Measurements from ENCODE around the gene CDC73.
A peak's percentile ranks its signal among the peaks of the same experiment; 100 is the strongest.

The CDC73 gene

DNA sequence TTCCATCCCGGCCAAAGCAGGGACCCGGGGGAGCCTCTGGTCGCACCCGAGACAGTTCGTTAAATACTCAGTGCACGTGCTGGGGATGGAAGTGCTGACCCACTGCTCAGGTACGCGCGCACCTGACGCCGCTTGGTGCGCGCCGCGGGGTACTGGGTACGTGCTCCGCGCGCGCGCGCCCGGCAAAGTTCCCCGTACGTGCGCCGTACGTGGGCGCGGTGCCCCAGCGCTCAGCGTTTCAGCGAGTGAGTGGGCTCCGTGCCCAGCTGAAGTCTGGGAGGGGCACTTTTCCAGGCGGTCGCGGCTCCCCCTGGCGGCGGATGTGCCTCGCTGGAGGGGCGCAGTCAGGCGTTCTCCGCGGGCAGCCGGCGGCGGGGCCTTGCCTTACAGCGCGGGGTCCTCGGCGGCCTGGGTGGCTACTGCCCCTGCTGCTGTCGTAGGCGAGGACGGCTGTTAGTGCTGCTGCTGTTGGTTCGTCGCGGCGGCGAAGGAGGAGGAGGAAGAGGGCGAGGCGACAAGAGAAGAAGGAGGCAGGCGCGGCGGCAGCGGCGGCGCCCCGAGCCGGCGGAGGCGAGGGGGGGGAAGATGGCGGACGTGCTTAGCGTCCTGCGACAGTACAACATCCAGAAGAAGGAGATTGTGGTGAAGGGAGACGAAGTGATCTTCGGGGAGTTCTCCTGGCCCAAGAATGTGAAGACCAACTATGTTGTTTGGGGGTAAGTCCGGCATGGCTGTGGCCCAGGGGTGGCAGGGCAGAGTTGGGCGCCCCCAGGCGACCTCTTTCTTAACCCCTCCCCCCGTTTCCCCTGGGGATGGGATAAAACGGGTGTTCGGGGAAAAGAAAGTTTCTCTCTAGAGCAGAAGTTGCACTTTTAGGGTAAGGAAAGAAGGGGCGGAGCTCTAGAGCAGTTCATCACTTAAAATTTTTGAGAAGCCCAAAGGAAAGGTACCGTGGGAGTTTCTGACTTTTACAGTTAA lies at the start of gene CDC73:
TSS of gene CDC73 (plus strand) at position 416 of the 978 bp plus-strand sequence. CDS start at position 586, 170 bp downstream.
- DNase-seq = peak; percentile 99

DNA sequence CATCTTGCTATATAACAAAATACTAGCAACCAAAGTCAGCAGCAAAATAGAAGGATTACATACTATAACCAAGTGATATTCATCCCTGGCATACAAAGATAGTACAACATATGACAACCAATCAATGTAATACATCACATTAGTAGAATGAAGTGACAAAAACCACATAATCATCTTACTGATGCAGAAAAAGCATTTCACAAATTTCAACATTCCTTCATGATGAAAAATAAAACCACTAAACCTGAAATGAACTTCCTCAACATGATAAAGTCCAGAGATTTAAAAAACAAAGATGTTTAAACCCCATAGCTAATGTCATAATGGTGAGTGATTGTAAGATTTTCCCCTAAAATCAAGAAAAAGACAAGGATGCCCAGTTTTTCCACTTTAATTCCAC lies 43.8 kb upstream of the CDC73 start:
- no peak for DNase-seq

DNA sequence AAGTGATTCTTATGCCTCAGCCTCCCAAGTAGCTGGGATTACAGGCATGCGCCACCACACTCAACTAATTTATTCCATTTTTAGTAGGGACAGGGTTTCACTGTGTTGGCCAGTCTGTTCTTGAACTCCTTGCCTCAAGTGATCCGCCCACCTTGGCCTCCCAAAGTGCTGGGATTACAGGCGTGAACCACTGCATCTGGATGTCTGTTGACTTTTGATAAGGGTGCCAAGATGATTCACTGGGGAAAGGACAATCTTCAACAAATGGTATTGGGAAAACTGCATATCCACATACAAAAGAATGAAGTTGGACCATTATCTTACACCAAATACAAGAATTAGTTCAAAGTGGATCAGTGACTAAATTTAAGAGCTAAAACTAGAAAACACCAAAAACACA lies 42.6 kb upstream of the CDC73 start:
- DNase-seq = no peak

DNA sequence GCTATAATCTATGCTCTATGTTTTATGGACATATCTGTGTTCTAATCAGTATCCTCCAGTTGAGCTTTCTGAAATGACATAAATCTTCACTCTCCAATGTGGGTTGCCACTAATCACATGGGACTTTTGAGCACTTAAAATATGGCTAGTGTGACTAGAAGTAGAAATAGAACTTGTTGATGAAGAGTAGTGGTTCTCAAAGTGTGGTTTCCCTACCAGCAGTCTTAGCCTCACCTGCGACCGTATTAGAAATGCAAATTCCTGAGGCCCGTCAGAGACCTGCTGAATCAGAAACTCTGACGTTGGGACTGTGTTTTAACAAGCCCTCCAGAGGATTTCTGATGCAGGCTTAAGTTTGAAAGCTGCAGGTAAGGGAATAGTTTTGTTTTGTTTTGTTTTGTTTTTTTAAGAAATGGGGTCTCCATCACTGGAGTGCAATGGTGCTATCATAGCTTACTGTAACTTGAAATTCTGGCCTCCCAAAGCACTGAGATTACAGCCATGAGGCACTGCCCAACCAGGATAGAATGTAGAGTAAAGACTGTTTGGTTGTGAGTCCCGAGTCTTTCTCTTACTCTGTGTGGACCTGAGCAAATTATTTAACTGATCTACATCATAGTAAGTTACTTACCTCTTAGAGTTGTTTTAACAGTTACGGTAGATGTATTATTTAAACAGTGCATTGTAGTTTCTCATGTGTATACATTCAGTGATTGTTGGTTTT lies 38.3 kb upstream of the CDC73 start:
- DNase-seq = no peak

DNA sequence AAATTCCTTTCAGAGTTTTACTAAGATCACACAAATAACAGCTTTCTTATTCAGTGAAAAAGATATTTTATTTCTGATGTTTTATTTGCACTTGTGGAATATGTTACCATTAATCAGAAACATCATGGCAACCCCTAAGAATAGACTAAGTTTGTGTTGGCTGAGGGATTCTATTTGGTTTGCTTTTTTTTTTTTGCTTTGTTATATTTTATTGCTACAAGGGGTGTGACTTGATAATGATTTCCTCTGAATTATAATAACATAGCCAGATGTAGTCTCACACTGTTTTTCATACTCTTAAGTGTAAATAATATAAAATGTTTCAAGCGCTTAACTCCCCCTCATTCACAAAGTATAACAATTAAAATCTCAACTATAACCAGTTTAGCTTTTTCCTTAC lies 36.6 kb upstream of the CDC73 start:
- DNase-seq = peak; percentile 13

DNA sequence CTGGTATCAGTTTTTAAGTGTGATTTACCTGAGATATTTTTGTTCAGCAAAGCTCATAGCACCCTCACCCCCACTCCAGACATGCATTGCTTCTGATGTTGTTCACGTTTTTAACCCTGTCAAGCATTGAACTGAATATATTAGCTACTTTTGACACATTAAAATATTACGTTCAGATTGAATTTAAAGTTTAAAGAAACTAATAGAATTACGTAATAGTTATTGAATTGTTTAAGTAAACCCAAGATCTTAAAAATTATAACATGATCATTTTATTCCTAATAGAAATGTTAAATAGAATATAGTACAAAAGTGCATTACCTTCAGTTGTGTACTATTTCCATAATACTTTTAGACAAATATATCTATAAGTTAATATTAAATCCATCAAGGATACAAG lies 35.5 kb upstream of the CDC73 start:
- no peak for DNase-seq

DNA sequence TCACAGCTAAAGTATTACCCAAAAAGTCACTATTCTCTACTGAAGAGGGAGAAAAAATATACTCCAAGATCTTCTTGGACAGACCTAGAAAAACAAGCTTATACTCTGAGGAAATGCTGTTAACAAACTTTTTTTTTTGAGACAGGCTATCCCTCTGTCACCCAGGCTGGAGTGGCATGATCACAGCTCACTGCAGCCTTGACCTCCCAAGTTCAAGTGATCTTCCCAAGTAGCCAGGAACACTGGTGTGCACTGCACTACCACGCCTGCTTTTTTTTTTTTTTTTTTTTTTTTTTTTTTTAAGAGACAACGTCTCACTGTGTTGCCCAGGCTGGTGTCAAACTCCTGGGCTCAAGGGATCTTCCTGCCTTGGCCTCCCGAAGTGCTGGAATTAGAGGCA lies 33.9 kb upstream of the CDC73 start:
- DNase-seq = no peak

DNA sequence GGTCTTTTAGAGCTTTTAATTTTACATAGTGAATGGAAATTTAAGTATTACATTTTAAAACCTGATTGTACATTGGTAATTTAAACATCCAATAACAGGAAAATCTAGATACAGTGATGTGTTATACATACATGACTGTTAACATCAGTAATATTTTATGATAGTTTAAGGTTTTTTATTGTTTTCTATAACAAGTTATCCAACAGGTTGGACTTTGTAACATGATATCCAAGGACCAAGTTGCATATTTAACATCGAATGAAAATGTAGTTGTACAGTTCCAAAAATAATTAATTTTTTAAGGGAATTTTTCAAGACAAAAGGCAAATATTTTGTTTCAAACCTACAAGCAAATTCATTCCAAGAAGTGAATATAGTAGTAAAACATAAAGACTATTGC lies 31.0 kb upstream of the CDC73 start:
- DNase-seq = no peak

DNA sequence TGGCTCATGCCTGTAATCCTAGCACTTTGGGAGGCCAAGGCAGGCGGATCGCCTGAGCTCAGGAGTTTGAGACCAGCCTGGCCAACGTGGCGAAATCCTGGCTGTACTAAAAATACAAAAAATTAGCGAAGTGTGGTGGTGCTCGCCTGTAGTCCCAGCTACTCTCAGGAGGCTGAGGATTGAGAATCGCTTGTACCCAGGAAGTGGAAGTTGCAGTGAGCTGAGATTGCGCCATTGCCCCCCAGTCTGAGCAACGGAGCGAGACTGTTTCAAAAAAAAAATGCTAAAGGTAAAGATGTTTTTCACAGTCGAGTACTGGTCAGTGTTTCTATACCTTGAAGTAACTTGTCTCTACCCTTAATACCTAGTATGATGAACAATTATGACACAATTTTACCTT lies 27.7 kb upstream of the CDC73 start:
- DNase-seq = no peak

DNA sequence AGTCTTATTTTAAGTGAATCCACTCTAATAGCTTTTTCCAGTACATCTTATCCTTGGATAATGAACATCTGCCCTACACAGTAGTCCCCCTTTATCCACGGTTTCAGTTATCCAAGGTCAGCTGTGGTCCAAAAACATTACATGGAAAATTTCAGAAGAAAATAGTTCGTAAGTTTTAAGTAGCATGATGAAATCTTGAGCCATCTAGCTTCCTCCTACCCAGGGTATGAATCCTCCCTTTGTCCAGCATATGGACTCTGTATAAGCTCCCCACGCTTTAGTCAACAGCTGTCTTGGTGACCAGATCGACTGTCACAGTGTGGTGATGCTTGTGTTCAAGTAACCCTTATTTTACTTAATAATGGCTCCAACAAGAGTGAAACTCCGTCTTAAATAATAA lies 19.2 kb upstream of the CDC73 start:
- DNase-seq = no peak

DNA sequence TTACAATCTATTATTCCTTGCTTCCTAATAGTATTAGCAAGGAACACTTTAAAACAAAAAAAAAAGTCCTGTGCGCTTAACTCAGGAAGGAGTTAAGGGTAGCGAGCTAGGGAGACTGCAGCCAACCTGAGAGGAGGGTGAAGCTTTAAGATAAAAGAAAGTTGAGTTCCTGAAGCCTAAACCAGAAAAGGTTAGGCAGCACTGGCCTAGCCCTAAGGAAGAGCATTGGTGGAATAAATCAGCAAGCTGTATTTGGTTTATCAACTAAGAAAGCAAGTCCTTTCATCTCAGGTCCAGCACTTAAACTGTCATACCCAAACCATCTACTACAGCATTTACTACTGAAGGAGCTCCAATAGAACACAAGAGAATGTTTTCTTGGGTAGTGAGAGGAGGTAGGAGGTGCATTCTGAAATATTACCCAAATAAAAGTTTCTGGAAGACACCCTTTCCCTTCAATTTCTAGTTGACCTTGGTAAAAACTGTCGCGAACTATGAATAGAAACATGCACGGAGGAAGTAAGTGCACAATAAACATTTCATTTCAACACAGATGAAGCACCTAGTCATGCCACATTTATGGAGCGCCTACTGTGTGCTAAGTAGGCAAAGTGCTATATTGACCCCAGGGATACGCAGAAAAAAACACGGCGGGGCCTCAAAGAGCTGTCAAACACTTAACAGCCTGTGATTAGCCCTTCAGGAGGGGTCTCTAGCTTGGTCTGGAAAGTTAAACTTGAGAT lies 17.9 kb upstream of the CDC73 start:
- DNase-seq = no peak

DNA sequence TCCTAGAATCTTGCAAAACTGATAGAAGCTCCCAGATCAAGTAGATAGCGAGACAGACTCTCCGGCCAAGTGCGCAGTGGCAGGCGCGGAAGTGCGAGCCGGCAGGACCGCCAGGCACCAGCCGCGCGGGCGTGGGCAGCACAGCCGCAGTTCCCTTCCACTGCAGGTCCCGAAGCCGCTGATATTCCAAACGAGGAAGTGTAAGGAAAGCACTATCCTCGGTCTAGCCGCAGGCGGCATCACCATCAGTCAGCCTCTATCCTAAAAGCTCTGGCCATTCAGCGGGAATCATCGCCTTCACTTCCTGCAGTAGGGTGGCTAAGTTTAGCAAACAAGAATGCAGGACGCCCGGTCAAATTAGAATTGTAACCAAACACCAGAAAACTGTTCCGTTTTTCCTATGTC lies 17.3 kb upstream of the CDC73 start:
- peak; percentile 86 for DNase-seq

DNA sequence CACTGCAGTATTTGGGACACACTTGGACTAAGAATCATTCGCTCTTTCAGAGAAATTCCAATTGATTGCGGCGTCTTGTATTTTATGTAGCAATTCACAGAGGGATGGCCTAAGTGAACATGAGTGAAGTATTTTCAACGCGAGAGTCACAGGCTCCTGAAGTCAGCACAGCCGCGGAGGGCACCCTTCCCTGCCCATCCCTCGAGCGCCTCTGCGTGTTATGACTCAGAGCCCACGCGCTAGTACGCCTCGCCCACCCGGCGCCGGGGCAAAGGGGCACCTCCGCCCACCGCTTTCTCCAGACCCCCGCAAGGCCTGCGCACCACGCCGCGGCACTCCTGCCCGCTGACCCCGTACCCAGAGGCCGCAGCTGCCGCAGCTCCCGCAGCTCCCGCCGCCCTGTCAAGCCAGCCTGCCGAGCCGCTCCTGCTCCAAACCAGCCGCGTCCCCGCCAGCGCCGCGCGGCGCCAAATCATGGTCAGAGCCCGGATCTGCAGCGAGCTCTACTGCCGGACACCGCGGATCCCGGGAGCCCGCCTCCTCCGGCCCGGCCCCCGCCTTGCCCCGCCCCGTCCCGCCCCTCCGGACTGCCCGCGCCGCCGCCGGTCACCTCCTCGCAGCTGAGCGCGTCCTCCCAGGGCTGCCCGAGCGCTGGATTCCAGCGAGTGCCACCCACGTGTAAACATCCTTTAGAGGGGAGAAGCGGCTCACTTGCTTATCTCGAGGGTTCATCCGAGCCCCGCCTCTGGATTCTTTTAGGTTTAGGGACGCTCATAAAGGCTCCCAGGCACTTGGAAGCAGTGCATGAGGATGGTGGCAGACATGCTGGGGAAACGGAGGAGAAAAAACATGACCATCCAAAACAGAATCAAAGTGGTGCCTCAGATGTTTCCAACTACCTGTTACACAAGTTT lies 16.7 kb upstream of the CDC73 start, which contains the start of gene GLRX2:
TSS of gene GLRX2 (minus strand) at position 508 of the 914 bp plus-strand sequence. CDS start at position 476, 32 bp downstream.
- peak; percentile 94 for DNase-seq

DNA sequence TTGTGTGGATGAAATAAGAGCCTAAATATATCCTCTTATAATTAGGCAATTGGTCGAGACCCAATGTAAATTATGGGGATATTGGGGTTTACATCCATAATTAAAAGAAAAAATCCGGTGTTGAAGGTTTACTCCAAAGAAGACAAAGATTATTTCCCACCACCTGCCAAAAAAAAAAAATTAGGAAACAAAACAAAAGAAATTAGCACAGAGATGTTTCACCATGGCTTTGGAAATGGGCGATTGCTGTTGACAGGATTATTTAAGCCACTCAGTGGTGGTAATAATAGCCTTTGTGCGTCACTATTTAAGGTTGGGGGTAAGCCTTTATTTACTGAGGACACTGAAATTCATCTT lies 16.0 kb upstream of the CDC73 start:
- DNase-seq = peak; percentile 43

DNA sequence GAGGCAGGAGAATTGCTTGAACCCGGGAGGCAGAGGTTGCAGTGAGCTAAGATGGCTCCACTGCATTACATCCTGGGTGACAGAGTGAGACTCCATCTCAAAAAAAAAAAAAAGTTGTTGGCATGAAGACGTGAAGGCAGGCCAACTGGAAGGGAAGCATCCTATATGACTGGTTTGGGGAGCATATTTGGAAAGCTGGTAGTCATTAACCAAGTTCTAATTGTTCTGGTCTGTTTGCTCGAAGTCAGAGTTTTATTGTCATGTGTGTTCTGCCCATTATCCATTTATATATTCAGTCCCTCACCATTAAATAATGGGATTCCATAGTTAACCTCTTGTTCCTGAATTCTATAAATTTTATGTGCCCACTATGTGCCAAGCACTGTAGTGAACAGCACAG lies 13.4 kb upstream of the CDC73 start:
- peak; percentile 37 for DNase-seq

DNA sequence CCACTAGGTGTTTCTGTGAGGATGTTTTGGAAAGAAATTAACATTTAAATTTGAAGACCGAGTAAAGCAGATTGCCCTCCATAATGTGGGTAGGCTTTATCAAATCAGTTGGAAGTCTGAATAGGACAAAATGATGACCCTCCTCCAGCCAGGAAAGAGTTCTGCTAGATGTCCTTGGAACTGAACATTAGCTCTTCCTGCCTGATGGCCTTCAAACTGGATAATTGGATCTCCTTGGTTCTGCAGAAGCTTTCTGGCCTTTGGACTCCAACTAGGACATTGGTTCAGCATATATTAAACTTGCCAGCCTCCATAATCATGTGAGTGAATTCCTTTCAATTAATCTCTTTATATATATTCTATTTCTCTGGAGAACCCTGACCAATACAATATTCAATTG lies 12.2 kb upstream of the CDC73 start:
- no peak for DNase-seq

DNA sequence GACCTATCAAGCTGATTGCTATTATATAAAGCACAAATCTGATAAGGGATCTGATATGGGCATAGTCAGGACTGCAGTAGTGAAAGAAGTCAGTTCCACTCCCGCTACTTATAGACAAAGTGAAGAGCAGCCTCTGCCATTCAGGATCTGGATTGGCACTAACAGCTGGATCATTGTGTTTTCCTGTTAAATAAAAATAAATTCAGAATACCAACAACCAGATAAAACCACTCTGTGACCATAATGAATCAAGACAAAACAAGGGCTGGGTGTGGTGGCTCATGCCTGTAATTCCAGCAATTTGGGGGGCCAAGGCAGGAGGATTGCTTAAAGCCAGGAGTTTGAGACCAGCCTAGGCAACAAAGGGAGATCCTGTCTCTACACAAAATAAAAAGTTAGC lies 11.6 kb upstream of the CDC73 start:
- DNase-seq = no peak

DNA sequence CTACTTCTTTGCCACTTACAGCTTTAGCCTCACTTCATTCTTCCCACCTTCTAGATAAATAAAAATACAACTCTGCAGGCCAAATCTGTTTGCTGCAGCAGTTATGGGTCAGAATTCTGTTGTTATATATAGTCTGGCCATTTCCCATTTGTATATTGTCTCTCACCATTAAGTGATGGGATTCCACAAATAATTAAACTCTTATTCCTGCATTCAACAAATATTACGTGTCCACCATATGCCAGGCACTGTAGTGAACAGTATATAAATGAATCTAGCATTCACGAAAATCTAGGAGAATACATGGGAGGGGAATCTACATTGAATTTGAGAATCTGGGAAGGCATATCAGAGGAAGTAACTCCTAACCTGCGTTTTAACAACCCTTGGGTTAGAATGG lies 11.0 kb upstream of the CDC73 start:
- DNase-seq = no peak

DNA sequence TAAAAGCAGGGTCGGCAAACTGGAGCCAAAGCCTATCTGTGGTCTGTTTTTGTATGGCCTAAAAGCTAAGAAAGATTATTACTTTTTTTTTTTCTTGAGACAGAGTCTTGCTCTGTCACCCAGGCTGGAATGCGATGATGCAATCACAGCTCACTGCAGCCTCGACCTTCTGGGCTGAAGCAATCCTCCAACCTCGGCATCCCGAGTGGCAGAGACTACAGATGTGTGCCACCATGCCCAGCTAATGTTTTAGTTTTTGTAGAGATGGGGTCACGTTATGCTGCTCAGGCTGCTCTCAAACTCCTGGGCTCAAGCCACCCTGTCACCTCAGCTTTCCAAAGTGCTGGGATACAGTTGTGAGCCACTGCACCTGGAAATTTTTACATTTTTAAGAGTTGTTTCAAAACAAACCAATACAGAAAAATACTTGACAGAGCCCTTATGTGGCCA lies 10.2 kb upstream of the CDC73 start:
- DNase-seq = no peak

DNA sequence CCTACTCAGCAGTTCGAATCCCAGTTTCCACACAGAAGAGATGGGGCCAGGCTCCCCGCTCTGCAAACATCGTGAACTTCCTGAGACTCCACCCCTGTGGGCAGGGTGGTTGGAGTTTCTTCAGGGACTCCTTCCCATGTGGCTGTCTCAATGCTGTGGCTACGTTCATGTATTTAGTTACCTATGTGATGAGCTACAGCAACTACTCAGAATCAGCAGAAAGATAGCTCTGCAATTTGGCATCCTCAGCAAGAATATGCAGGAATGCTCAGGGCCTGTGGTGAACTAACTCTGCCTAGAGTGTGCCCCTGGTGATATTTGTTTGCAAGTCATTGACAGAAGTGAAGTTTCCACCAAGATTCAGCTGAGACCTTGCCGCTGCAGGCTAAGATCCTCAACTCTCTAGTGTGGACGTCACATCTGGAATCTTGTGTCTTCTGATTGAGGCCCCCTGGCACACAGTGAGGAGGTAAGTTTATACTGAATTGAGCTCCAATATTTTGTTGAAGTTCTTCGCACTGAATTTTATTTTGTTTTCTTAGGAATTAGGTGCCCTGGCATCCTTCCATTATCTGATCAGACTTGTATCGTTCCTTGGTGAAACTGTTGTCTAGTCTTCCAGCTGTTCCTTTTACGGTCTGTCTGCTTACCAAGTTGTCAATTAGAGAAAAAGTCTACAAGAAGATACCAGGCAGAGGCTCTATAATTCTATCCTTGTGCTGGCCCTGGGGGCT lies 8.4 kb upstream of the CDC73 start:
- no peak for DNase-seq

DNA sequence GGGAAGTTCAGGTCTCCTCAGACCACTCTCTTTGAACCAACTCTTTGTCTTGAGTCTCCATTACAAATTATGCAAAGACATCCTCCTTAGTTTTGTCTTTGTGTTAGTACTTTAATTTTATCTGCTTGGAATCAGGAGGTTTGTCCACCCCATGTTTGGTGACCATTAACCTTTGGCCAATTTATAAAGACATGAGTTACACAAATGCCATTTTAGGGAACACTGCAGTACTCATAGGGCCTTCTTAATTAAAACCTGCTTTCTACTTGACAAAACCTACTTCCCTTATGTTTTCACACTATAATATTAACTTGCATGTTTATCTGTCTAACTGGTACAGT lies 7.9 kb upstream of the CDC73 start:
- no peak for DNase-seq

Data from NCI-H69 (cell line).